Upper lobe of left lung (tissue), 6 donors: ENCODE measurements around the gene ANKRD1. TPM values are rescaled to one million over a fixed set of nuclear protein-coding genes. Genes with fewer than 3 reads are reported as not detected.

ENCODE experiments used
- ATAC-seq, 2 donors: fragments of 200-7000 bp; cut with Tn5 transposase; one replicate each; pipeline ENCODE4 v1.9.1; 2022; ENCODE audit warnings: mild to moderate bottlenecking in 2 of 2, moderate library complexity in 2 of 2; ENCODE audit not compliant: low FRiP score in 2 of 2
- DNase-seq, 2 donors: peaks; one replicate each; pipeline ENCODE4 v3.0.0-alpha.2; 2019 to 2020
- H3K27ac ChIP-seq, 4 donors: fragments of 200-600 bp; sonication (generic); one replicate each; pipeline ENCODE4 v1.5.1; 2016 to 2019
- H3K27me3 ChIP-seq, 4 donors: fragments of 200-600 bp; sonication (generic); one replicate each; pipeline ENCODE4 v1.5.1; 2017 to 2019
- H3K36me3 ChIP-seq, 4 donors: fragments of 200-600 bp; sonication (generic); one replicate each; pipeline ENCODE4 v1.5.1; 2016 to 2019
- H3K4me1 ChIP-seq, 4 donors: fragments of 200-600 bp; sonication (generic); one replicate each; pipeline ENCODE4 v1.5.1; 2018 to 2019
- H3K4me3 ChIP-seq, 4 donors: fragments of 200-600 bp; sonication (generic); one replicate each; pipeline ENCODE4 v1.5.1; 2017 to 2019; ENCODE audit warnings: mild to moderate bottlenecking in 2 of 4, moderate library complexity in 1 of 4
- H3K9me3 ChIP-seq, 4 donors: fragments of 200-600 bp; sonication (generic); one replicate each; pipeline ENCODE4 v1.5.1; 2018 to 2019
- EP300 ChIP-seq, 4 donors: sonication (generic); formaldehyde crosslinking; IDR thresholded peaks; one replicate each; pipeline ENCODE4 v1.5.1; 2017; ENCODE audit warnings: antibody characterized with exemption in 4 of 4, control low read depth in 2 of 4
- POLR2A ChIP-seq, 4 donors: fragments of 450-650 bp; IDR thresholded peaks; one replicate each; pipeline ENCODE4 v1.5.1; 2016 to 2017; ENCODE audit warnings: antibody characterized with exemption in 4 of 4, mild to moderate bottlenecking in 2 of 4
- POLR2AphosphoS5 ChIP-seq, 2 donors: sonication (generic); formaldehyde crosslinking; IDR thresholded peaks; one replicate each; pipeline ENCODE4 v1.5.1; 2017; ENCODE audit warnings: antibody characterized with exemption in 2 of 2
- WGBS, 2 donors: methylation state at CpG; one replicate each; pipeline ENCODE4 v1.1.5; 2017 to 2018; 5-methylcytosine and 5-hydroxymethylcytosine counted together
- total RNA-seq, 6 donors: library from RNA; depleted of rRNA in 4 of 6; stranded (reverse); fragments of >200 nt in 4 of 6; gene quantifications; one replicate each; pipeline versions ENCODE4 v1.1.0 to v1.2.1, GENCODE V29; 2016 to 2021
- TF ChIP-seq, protein P1 (sequence below), 6 experiments: fragments of 450-650 bp in 4 of 6; fragments of 200-600 bp in 2 of 6; sonication (generic) in 2 of 6; IDR thresholded peaks; one replicate each; pipeline ENCODE4 v1.5.1; 2016 to 2019; ENCODE audit warnings: antibody characterized with exemption in 6 of 6
- donor health status: DM: no; HTN: no; CAD: no; lungs with moderate emphysema.
- donor health status: DM: no; HTN: yes; CAD: no; lungs with severe emphysema.

Gene ANKRD1
- total RNA-seq, 6 donors from 2014 or later: 28.0 to 223 (median 46.6) TPM; not detected in 1

DNA sequence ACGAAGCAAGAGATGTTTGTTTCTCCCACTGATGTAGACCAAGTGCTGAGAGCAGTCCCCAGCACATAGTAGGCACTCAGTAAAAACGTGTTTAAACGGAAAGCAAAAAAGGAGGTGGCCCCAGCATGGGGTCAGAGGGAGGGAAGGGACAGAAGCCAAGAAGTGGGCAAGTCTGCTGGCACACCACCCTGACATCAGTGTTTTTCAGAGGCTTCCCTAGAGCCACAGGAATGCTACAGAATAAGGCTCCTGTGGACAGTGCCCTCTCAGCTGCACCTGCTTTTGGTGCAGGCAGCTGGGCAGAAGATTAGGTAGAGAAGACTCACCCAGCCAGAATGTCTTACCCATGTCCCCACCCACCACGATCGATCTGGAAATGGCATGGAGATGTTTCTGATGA lies 8.3 kb upstream of the ANKRD1 start:
- H3K27me3 ChIP-seq: no peaks in the 10 kb centered on the region
- ATAC-seq (no peak), DNase-seq (no peak)
- peak overlapping the region in 2 of 4 donors; percentile 77 to 89 for H3K27ac ChIP-seq
- 79% methylated on average over 5 of the region's 5 CpGs for WGBS, 2 donors
- no peak overlapping the region for H3K4me3 ChIP-seq
- TF ChIP-seq EP300 (IDR thresholded peaks at IDR 0.05) (no peak), POLR2A (IDR thresholded peaks at IDR 0.05) (no peak), POLR2AphosphoS5 (IDR thresholded peaks at IDR 0.05) (no peak)
- TF ChIP-seq, protein P1, sequence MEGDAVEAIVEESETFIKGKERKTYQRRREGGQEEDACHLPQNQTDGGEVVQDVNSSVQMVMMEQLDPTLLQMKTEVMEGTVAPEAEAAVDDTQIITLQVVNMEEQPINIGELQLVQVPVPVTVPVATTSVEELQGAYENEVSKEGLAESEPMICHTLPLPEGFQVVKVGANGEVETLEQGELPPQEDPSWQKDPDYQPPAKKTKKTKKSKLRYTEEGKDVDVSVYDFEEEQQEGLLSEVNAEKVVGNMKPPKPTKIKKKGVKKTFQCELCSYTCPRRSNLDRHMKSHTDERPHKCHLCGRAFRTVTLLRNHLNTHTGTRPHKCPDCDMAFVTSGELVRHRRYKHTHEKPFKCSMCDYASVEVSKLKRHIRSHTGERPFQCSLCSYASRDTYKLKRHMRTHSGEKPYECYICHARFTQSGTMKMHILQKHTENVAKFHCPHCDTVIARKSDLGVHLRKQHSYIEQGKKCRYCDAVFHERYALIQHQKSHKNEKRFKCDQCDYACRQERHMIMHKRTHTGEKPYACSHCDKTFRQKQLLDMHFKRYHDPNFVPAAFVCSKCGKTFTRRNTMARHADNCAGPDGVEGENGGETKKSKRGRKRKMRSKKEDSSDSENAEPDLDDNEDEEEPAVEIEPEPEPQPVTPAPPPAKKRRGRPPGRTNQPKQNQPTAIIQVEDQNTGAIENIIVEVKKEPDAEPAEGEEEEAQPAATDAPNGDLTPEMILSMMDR (IDR thresholded peaks at IDR 0.05): no peak
- H3K9me3 ChIP-seq: no peaks in the 10 kb centered on the region
- H3K36me3 ChIP-seq: no peaks in the 10 kb centered on the region
- peaks cover 18 to 28% (median 22%) of the 10 kb centered on the region in 4 donors for H3K4me1 ChIP-seq

DNA sequence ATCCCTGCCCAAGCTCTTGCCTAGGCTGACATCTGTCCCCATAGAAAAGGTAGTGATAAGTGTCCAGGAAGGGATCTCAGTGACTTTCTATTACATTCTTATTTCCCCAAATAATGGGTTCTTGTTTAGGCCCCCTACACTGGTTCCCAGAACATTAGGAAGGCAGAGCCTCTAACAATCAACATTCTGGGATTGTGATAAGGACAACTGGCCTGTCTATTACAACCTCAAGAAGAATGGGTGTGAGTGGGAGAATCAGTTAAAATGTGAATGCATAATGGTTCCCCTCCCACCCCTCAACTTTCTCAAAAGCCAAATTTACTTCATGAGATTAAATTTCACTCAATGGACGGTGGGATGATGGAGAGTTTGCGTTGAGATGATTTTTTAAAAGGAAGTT lies 6.4 kb upstream of the ANKRD1 start:
- no peak for DNase-seq
- no peak for ATAC-seq
- TF ChIP-seq EP300 (IDR thresholded peaks at IDR 0.05) (no peak), POLR2A (IDR thresholded peaks at IDR 0.05) (no peak), POLR2AphosphoS5 (IDR thresholded peaks at IDR 0.05) (no peak)
- TF ChIP-seq, protein P1 (IDR thresholded peaks at IDR 0.05): no peak
- no peaks in the 10 kb centered on the region for H3K9me3 ChIP-seq
- H3K36me3 ChIP-seq: no peaks in the 10 kb centered on the region
- peaks cover 18 to 25% (median 21%) of the 10 kb centered on the region in 4 donors for H3K4me1 ChIP-seq
- H3K27me3 ChIP-seq: no peaks in the 10 kb centered on the region
- WGBS, 2 donors: 84 to 88% methylated on average over 2 of the region's 2 CpGs
- H3K27ac ChIP-seq: no peak overlapping the region
- H3K4me3 ChIP-seq: no peak overlapping the region

DNA sequence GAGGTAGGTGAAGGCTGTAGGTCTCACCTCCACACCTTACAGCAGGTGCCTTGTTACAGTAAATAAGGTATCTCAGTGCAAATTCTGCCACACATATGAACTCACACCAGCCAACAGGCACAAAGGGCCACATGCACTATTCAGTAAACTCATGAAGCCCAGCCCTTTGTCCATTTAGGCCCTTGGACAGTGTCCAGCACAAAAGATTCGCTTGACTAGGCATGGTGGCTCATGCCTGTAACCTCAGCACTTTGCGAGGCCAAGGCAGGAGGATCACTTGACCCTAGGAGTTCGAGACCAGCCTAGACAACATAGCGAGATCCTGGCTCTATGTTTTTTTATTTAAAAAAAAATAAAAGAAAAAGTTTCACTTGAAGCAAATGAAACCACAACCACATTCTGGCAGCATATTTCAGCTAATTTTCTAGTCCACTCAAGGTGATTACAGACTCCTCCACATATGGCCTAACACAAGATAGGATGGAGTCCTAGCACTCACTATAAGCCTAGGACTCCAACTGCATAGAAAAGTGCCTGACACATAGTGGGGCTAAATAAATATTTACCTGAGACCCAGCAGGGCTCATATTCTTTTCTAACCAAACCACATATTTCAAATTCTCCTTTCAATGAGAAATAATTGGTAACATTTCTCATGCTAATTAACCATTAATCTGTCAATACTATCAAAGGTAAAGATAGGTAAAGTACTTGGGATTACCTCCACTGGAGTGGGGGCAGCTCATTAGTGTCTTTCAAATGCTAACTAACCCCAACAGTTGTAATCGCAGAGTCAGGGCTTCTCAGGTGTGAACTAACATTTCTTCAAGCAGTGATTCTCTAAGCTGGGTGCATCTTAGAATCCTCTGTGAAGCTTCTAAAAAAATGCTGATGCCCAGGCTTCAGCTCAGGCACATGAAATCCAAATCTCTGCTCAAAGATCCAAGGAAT lies 4.5 kb upstream of the ANKRD1 start:
- TF ChIP-seq EP300 (IDR thresholded peaks at IDR 0.05) (no peak), POLR2A (IDR thresholded peaks at IDR 0.05) (no peak), POLR2AphosphoS5 (IDR thresholded peaks at IDR 0.05) (no peak)
- TF ChIP-seq, protein P1 (IDR thresholded peaks at IDR 0.05): no peak
- Histone ChIP-seq H3K9me3 (no peaks in the 10 kb centered on the region), H3K36me3 (no peaks in the 10 kb centered on the region), H3K4me1 (peaks cover 3 to 13% (median 6%) of the 10 kb centered on the region in 4 donors), H3K27ac (no peak overlapping the region), H3K4me3 (no peak overlapping the region), H3K27me3 (no peaks in the 10 kb centered on the region)
- 88 to 94% methylated on average over 4 to 5 of the region's 5 CpGs for WGBS, 2 donors
- no peak for ATAC-seq
- DNase-seq: no peak

DNA sequence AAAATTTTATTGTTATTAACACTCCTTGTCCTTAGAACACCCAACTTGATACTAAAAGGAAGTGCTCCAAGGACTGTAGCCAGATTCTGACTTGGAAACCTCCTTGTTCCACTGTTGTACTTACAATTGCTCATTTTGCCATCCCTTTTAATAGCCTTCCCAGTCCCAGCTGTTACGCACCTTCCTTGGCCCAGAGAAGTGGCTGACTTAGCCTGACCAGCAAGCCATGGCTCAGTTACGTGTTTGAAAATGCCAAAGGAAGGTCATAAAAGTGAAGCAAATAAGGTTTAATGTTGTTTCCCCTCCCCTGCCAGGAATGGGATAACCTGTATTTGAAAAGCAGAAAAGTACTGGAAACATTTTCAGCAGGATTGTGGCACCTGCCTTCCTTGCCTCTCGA lies 3.7 kb upstream of the ANKRD1 start:
- H3K4me3 ChIP-seq: no peak overlapping the region
- TF ChIP-seq, protein P1 (IDR thresholded peaks at IDR 0.05): no peak
- TF ChIP-seq POLR2A (IDR thresholded peaks at IDR 0.05) (no peak), POLR2AphosphoS5 (IDR thresholded peaks at IDR 0.05) (no peak), EP300 (IDR thresholded peaks at IDR 0.05) (no peak)
- DNase-seq (no peak), ATAC-seq (no peak)
- no peaks in the 10 kb centered on the region for H3K27me3 ChIP-seq
- 89 to 94% methylated on average over 3 of the region's 3 CpGs for WGBS, 2 donors
- no peak overlapping the region for H3K27ac ChIP-seq
- H3K4me1 ChIP-seq: peaks cover 0 to 5% (median 0%) of the 10 kb centered on the region in 4 donors
- no peaks in the 10 kb centered on the region for H3K9me3 ChIP-seq
- no peaks in the 10 kb centered on the region for H3K36me3 ChIP-seq
